Lung microvascular endothelial cell (primary cell): ENCODE data around the gene ZNF280C. TPM values are rescaled to one million over a fixed set of nuclear protein-coding genes. Genes with fewer than 3 reads are reported as not detected.

ENCODE experiments used
- total RNA-seq: library from RNA; depleted of rRNA; stranded (reverse); fragments of >200 nt; gene quantifications from 2 replicates; pipeline ENCODE4 v1.2.1, GENCODE V29; 2014

The ZNF280C gene
- total RNA-seq, 1 donor from 2014 or later: 1.6 TPM

Other genes starting within 250 kb of the ZNF280C start
- 9.7 and 10.2 TPM in 2 replicates for gene ELF4, start 158.4 kb downstream of the ZNF280C start, total RNA-seq
- 8.7 and 11.6 TPM in 2 replicates for gene AIFM1, start 103.1 kb downstream of the ZNF280C start, total RNA-seq
- gene RAB33A, start 96.9 kb downstream of the ZNF280C start, total RNA-seq: 0.40 and 0.44 TPM in 2 replicates
- 5.9 and 6.9 TPM in 2 replicates for gene SLC25A14, start 71.0 kb upstream of the ZNF280C start, total RNA-seq
- not detected in 2 replicates for gene GPR119, start 116.8 kb upstream of the ZNF280C start, total RNA-seq
- 19.6 and 20.5 TPM in 2 replicates for gene RBMX2, start 133.1 kb upstream of the ZNF280C start, total RNA-seq